Nephron (organoid): Measurements from ENCODE around the gene CNOT4.
"Not testable (repeated sequence)": the region's sequence is repeated elsewhere in the genome, so short reads cannot be mapped to it uniquely, and the experiment has no call there.

Experiments
- H3K27ac Mint-ChIP-seq, 3 experiments: 2 replicates each; pipeline ENCODE4 v1.8.0; 2020; ENCODE audit warnings: mixed read lengths in 3 of 3, mild to moderate bottlenecking in 2 of 3, moderate library complexity in 1 of 3
- H3K27me3 Mint-ChIP-seq: 2 replicates; pipeline ENCODE4 v1.8.0; 2021; ENCODE audit warnings: low read depth, mild to moderate bottlenecking, moderate library complexity, mixed read lengths
- H3K36me3 Mint-ChIP-seq: 2 replicates; pipeline ENCODE4 v1.8.0; 2020; ENCODE audit warnings: low read depth, mixed read lengths
- H3K4me1 Mint-ChIP-seq: 2 replicates; pipeline ENCODE4 v1.8.0; 2020; ENCODE audit warnings: mixed read lengths
- H3K4me3 Mint-ChIP-seq, 3 experiments: 2 replicates each; pipeline ENCODE4 v1.8.0; 2020; ENCODE audit warnings: mild to moderate bottlenecking in 3 of 3, mixed read lengths in 3 of 3, moderate library complexity in 2 of 3
- H3K9me3 Mint-ChIP-seq: 2 replicates; pipeline ENCODE4 v1.8.0; 2020; ENCODE audit warnings: mixed read lengths
- CTCF ChIP-seq, 3 experiments: fragments of 200-600 bp; sonication (generic); IDR thresholded peaks; one replicate each; pipeline ENCODE4 v1.5.0; 2021; ENCODE audit warnings: antibody characterized with exemption in 3 of 3; ENCODE audit not compliant: unreplicated experiment in 3 of 3

CNOT4 gene

GRCh38 chr7:135480966-135481597 lies 28.8 kb downstream of the CNOT4 start:
- no peaks in the 10 kb centered on the region for H3K27me3 Mint-ChIP-seq
- TF ChIP-seq CTCF (IDR thresholded peaks at IDR 0.05; ENCODE audit: unreplicated experiment in 3 of 3), result no peak
- H3K27ac Mint-ChIP-seq, result peak overlapping the region in 1 of 3 experiments; percentile 46
- H3K4me3 Mint-ChIP-seq, result no peak overlapping the region
- peaks cover 3% of the 10 kb centered on the region for H3K9me3 Mint-ChIP-seq
- peaks cover 25% of the 10 kb centered on the region for H3K36me3 Mint-ChIP-seq
- peaks cover 5% of the 10 kb centered on the region for H3K4me1 Mint-ChIP-seq

GRCh38 chr7:135475521-135475920 lies 34.4 kb downstream of the CNOT4 start:
- Mint-ChIP-seq H3K9me3 (no peaks in the 10 kb centered on the region), H3K4me3 (no peak overlapping the region), H3K4me1 (no peaks in the 10 kb centered on the region), H3K27me3 (no peaks in the 10 kb centered on the region), H3K27ac (no peak overlapping the region), H3K36me3 (peaks cover 4% of the 10 kb centered on the region)
- no peak for TF ChIP-seq CTCF (IDR thresholded peaks at IDR 0.05; ENCODE audit: unreplicated experiment in 3 of 3)

- not testable (repeated sequence) for H3K9me3 Mint-ChIP-seq, H3K27me3 Mint-ChIP-seq, H3K27ac Mint-ChIP-seq, H3K4me3 Mint-ChIP-seq, H3K36me3 Mint-ChIP-seq, H3K4me1 Mint-ChIP-seq
Measured at GRCh38 chr7:135469705-135470104, 40.2 kb downstream of the CNOT4 start.

- Mint-ChIP-seq H3K27me3 (no peaks in the 10 kb centered on the region), H3K27ac (no peak overlapping the region), H3K36me3 (peaks cover 23% of the 10 kb centered on the region), H3K9me3 (peaks cover 9% of the 10 kb centered on the region), H3K4me1 (no peaks in the 10 kb centered on the region), H3K4me3 (no peak overlapping the region)
- TF ChIP-seq CTCF (IDR thresholded peaks at IDR 0.05; ENCODE audit: unreplicated experiment in 3 of 3), result no peak
Measured at GRCh38 chr7:135467207-135467711, 42.6 kb downstream of the CNOT4 start.

GRCh38 chr7:135466442-135467206 lies 43.3 kb downstream of the CNOT4 start:
- Mint-ChIP-seq H3K4me3 (no peak overlapping the region), H3K4me1 (no peaks in the 10 kb centered on the region), H3K9me3 (peaks cover 9% of the 10 kb centered on the region), H3K27me3 (no peaks in the 10 kb centered on the region), H3K27ac (no peak overlapping the region), H3K36me3 (peaks cover 29% of the 10 kb centered on the region)
- TF ChIP-seq CTCF (IDR thresholded peaks at IDR 0.05; ENCODE audit: unreplicated experiment in 3 of 3), result no peak

- no peak for TF ChIP-seq CTCF (IDR thresholded peaks at IDR 0.05; ENCODE audit: unreplicated experiment in 3 of 3)
- Mint-ChIP-seq H3K36me3 (peaks cover 29% of the 10 kb centered on the region), H3K27ac (no peak overlapping the region), H3K4me3 (no peak overlapping the region), H3K9me3 (peaks cover 9% of the 10 kb centered on the region), H3K4me1 (no peaks in the 10 kb centered on the region), H3K27me3 (no peaks in the 10 kb centered on the region)
Measured at GRCh38 chr7:135463908-135464307, 46.0 kb downstream of the CNOT4 start.
